Hematopoietic multipotent progenitor cell treated with erythropoietin and hydrocortisone succinate and interleukin-3 and kit ligand, for 17 days (in vitro differentiated cells): ENCODE measurements around the gene HOXB5.

Experiments
- DNase-seq: peaks from one replicate; pipeline ENCODE4 v3.0.0-alpha.2; 2015; ENCODE audit warnings: low spot score

HOXB5 gene

DNA sequence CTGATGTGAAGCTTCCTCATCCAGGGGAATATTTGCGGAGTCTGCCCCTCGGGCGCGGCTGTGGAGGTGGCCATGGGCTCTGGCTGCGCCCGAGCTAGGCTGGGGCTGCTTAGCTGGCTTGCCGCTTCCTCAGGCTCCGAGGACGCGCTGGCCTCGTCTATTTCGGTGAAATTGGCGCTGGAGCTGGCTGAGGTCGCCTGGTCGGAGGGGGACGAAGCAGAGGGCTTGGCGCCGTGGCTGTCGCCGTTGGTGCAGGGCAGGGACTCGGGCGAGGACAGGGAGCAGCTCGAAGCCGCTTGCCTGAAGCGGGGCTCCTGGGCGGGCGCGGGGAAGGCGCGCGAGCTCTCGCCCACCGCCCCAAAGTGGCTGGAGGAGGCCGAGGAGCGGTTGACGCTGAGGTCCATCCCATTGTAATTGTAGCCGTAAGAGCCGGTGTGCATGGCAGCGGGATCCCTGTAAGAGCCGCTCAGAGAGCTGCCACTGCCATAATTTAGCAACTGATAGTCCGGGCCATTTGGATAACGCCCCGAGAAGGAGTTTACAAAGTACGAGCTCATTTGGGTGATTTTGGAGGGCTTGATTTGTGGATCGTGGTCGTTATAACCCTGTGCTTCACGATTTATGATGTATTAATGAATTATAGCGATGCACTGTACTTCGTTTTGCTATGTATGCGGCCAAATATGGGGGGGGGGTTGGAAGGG, at the start of gene HOXB5:
Gene HOXB5, minus strand, starts transcription at position 654 of the 704 bp plus-strand sequence. Its CDS starts 97 bp downstream, at position 557.
- no peak for DNase-seq

DNA sequence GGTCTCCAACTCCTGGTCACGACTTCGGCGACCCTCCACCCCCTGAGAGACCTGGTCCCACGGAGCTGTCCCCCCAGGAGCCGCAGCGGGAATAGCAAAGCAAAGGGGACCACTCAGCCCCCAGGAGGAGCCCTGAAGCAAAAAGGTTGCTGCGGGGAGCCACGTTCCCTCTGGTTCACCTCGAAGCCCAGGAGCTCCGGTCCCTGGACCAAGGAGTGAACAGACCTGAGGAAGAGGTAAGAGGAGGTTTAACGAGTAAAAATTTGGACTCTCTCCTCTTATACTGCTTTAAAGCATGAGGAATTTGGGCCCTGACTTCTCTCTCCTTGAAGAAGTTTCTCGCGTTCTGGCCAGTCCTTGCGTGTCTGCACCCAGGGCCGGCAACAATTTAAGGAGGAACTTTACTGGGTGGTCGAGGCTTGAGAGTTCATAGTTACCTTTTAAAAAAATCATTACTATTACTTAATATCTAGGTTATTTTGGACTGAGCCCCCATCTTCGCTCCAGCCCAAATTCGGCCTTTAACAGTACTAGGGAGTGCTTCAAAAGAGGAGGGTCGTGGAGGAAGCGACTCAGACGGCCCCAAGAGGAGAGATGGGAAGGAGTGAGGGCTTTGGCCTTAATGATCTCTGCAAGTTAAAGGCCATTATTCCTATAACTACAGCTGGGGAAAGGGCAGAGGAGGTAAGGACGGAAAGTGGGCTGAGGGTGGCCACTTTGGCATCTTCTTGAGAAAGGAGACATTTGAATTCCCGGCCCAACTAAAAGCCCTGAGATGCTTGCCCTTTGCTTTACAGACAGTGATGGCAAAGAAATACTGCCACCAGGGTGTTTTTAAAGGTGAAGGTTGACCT, 49.5 kb upstream of the HOXB5 start:
- no peak for DNase-seq

DNA sequence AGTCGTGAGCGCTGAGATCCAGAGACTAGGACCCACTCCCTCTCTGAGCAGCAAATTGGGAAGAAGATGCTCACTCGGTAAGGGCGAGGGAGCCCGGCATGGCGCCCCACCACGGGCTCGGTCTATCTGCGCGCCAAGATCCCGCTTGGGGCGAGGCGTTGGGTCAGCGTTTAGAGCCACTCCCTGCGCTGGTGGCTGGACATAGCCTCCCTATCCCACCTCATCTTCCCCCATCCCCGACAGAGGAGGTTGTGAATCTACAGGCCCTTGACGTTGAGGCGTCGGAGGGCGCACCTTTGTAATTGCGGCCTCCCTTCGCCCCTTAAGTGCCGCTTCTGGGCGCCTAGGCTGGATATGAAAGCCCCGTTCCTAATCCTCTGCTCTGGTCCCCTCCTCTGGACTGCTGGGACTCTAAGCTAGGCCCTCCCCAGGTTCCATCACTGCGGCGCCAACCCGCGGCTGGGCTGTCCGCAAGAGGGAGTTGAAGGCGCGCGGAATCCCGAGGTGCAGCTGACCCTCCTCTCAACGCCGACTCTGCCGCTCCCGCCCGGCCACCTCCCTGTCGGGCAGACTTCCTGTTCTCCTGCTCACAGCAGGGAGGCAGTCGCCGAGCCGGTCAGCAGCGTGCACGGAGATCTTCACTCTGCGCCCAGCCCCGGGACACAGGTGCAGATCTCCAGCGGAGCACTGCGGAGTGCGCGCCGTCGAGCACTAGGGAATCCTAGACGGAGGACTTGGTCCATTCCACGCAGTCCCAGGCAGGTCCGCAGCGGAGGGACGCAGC, 48.7 kb upstream of the HOXB5 start:
- DNase-seq: no peak

DNA sequence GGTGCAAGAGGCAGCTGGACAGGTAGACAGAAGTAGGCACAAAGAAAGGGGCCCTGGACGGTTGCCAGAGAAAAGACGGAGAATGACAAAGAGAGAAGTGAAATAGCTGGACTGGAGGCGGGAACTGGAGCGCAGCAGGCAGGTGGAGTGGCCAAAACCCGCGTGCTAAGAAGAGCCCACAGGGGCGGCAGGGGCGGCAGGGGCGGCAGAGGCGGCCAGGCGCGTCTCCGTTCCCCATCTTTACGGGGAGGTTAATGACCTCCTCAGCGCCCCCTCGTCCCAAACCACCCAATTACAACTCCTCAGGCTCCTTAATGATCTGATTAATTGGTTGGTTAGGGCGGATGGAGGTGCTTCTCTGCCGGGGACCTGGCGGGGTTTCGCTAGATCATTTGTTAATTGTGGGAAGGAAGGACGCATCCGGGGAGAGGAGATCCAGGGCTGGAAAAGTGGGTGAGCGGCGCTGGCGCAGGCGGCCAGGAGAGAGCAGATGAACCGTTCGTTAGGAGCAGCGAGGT, 48.0 kb upstream of the HOXB5 start:
- no peak for DNase-seq

DNA sequence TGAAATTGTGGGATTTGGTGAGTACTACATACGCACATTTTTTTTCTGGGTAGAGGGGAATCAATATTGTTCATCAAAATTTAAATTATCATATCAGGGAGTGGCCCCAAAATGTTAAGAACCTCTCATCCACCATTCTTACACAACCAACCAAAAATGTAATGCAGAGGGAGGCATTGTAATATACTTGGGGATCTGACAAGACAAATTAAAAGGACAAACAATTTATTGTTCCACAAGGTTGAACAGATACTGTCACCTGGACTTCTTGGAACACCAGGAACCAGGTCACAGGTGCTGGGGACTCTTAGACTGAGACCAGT, 47.2 kb upstream of the HOXB5 start:
- DNase-seq: no peak

DNA sequence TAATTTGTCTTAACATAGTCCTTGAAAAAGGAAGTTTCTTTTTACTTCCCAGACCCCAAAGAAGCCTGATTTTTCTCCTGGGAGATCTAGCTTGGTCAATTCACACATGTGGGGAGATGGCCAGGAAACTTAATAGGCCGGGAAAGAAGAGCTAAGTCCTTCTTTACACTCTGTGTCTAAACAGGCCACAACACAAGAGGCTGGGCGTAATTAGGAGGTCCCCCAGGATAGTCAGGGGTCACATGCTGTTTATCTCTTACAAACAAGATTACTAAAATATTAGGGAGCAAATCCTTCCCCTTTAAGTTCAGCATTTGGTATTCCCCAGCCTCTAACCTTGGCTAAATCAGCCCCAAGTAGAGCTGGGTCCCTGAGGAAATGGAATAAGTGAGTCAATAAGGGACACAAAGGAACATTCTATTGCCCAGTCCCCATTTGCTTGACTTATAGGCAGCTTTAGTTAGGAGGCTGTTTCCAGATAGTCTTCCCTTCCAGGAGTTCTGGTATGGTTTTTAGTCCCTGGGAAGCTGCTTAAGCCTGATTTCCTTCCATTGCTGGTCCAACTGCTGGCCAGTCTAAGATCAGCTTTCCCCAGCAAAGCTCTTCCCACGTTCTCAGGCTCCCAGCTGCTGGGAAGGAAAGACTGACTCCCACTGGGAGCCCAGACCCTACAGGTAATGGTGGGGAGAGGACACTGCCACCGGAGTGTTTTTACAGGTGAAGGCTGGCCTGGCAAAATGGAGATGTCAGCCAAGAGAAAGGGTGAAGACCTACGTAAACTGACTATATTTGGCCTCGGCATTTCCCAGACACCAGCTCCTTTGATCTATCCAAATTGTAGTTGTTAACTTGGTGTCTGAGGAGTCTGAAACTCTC, 46.6 kb upstream of the HOXB5 start:
- DNase-seq: no peak

DNA sequence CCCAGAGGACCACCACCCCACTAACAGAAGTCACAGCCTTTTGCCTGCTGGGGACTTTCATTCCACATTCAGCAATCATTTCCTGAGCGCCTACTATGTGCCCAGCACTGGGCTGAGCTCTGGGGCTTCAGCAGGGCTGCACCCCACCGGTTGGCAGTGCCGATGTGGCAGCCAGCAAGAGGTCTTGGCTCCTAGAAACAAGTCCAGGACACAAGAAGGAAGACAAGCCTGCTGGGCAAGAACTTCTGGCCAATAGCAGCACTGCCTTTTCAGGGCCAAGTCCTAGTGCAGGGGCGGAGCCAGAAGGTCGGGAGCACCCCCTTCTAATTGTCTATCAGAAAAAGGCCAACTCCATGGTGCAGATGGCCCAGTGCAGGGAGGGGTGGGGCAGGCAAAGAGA, 45.6 kb upstream of the HOXB5 start:
- DNase-seq: no peak

DNA sequence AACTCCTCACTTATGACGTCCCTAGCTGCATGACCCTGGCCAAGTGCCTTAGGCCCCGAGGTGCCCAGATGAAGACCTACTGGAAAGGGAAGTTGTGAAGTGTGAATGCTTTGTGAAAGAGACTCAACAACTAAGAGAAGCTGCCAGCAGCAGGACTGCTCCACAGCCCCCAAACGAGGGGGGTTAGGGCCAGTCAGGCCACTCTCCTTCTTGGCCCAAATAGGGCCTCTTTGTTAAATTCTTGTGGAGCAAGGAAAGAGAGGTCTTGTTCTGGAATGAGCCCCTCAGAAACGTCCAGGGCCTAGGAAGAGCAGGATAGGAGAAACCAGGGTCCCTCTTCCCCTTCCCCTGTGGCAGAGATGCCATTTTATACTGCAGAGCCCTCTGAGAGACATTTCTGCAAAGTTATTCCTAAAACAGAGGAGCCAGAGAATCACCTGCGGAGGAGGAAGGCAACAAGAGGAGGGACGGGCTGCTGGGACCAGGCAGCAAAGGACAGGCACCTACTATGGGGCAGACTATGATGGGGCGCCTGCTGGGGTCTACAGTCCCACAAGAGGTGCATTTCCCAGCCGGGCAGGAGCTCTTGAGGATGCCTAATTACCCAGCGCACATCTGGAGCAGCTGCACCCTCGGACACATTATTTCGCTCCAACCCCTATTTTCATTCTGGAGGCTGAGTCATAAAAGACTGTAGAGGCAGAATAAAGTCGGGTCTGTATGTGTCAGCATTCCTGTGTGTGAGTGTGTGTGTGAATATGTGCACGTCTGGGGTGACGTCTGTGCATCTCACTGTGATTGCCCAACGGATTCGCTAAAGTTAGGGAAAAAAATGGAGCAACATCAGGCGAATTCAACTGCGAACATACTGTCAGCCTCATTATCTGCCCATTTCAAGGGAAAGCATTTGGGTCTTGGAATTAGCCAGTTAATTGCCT, 44.0 kb upstream of the HOXB5 start:
- no peak for DNase-seq

DNA sequence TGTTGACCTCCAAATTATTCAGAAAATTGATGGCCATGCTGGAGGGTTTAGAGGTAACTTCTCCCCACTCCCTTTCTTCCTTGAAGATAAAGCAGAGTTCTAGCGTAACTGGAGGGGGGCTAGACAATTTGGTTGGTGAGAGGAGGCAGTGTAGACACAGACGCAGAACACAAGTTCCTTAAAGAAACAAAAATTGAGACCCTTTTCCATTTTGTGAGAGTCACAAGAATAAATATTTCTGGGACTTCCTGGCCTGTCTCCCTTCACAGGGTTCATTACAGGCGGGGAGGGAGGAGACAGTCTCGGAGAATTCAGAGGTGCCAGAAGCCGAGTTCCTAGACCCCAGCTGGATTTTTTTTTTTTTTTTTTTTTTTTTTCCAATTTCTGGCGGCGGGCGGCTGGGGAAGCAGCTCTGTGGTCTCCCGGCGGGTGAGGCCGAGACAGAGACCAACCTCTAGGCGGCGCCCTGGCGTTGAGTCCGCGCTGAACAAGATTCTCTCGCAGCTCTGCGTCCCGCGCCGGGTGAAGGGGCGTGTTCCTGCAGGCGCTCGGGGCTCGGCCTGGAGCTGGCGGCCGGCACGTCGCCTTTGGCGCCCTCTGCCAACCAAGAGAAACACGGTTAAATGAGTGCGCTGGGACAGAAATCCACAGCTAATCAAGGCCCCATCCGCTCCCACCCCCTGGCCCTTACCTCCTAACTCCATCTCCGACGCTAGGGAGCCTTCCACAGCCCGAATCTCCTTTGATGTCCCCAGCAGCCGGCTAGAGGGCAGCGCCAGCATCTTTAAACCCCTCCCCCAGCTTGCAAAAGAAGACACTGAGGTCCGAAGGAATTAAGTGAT, 42.8 kb upstream of the HOXB5 start:
- DNase-seq: no peak

DNA sequence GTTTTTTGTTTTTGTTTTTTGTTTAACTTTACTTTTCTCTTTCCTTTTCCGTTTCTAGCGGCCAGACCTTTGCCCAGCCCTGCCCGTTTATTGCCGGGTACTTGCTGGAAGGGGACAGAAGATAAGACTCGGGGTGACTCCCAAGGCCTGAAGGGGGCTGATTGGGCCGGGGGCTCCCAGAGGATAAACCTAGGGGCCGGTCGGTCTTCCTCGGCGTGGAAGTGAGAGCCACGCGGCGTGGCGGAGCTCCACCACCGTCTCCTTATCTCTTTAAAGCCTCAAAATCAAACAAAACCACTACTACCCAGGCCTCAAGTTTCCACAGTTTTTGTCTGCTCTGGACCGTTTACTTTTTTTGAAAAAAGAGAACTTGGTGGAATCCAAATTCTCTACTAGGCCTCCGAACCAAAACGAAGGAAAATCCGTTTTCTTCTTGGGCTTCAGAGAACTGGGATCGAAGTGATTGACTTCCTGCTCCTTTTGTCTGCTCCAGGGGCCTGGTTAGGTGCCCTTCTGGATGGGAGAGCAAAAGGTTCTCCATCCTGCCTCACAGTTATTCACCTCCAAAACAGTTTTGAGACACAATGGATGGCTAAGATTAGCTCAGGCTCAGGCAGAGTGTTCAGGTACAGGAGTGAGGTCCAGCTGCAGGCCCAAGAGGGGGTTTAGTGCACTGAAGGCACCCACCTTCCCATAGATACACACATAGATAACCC, 41.1 kb upstream of the HOXB5 start:
- DNase-seq: no peak

DNA sequence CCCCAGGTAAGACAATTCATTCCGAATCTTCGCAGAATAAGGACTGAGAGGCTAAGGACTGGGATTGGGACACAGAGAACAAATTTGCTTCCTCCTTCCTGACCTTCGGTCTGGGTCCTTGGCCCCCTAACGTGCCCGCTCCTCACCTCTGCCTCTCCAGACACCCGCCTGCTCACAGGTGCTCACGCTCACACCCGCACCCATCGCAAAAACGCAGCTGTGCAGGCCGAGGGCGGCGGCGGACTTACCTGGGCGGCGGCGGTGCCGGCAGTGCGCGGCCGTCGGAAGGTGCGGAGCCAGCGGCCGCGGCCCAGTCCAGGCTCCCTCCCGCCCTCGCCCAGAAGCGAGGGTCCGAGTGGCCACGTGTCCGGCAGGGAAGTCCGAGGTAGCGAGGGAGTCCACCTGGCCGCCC, 39.7 kb upstream of the HOXB5 start:
- no peak for DNase-seq

DNA sequence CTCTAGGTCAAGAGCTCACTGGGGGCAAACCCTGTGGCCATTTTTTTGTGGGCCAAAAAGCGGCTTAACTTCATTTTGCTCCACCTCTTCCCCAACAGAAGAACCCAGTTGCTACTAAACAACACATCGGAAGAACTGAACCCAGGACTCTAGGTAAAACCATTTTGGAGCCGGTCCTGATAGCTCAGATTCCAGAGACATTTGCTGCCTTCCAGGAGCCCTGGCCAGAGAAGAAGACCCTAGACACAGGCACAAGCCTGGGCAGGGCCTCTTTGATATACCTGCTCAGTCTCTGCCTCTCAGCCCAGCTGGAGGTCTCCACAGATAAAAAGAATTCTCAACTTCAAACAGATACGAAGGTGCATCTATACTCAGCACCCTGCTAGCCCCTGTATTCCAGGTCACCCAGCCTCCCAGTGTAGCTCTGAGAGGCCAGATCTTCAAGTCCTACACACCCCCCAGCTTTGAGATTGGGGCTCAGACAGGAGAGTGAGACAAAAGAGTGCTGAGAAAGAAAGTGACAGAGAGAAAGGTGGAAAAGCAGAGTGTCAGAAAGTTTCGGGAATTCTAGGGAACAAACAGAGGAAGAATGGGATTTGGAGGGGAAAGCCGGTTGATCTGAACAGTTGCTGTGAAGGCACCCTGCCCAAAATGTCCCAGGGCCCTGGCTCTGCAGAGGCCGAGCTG, 39.1 kb upstream of the HOXB5 start:
- DNase-seq: no peak

DNA sequence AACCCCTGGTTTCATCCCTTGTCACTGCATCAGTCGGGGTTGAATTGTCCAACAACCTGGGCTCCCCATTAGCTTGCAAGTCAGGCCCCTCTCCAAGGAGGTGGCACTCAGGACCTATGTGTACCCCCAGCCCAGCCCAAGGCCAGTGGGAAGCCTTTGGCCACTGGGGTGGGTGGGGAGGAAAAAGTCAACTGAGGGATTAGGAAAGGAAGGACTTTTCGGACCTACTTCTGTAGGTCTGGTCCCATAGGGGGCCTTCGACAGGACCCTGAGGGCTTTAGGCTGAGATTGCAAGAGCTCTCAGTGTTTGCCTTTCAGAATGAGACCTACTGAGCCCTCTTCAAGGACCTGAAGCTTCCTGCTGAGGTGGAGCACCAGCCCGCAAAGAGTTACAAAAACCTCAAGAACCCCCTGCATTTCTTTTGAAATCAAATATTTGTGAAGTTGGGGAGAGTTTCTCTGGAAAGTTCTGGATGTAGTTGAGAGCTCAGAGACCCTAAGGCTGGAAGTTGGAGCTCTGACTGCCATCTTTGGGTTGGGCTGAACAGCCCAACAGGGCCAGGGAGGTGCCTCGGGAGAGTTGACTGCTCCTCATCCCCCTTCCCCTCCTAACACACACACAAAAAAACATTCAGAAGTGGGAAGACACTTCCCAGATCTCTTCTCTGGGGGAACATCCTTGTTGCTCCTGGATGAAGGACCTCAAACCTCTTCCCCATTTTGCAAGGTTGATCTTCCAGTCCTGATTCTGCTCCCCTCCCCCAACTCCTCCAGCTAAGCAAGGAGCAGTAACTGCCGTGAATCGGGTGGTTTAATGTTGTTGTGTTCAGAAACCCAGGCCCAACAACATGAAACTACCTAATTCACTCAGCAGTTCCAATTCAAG, 38.4 kb upstream of the HOXB5 start:
- no peak for DNase-seq

DNA sequence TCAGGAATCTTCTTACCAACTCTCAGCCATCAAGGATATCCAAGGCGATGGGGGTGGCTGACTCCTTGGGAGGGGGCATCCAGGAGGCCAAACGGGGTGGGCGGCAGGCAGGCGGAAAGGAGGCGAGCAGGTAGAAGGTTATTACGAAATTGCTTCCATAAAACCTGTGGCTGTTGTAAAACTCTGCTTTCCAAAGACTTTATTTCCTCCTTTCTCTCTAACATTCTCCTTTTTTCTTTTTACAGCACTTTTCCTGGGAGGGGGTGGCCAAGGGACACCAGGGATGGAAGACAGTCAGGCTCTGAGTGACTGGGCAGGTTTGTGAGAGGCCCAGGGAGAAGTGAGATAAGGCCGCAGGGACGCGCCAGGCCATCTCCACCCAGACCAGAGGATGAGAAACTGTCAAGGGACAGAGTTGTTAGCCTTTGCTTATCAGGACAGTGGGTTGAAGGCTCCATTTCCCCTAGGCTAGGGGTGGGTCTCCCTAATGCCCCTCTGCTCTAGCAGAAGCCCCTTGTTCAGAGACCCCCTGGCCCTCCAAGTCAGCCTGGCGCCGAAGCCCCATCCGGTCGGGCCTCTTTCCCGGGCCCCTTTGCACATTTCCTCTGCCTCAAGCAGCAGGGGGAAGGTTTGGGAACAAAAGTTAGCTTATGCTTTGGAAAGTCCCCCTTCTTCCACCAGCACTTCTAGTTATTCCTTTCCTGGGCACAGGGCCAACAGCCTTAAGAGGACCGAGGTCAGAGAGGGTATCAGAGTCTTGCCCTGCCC, 37.5 kb upstream of the HOXB5 start:
- no peak for DNase-seq

DNA sequence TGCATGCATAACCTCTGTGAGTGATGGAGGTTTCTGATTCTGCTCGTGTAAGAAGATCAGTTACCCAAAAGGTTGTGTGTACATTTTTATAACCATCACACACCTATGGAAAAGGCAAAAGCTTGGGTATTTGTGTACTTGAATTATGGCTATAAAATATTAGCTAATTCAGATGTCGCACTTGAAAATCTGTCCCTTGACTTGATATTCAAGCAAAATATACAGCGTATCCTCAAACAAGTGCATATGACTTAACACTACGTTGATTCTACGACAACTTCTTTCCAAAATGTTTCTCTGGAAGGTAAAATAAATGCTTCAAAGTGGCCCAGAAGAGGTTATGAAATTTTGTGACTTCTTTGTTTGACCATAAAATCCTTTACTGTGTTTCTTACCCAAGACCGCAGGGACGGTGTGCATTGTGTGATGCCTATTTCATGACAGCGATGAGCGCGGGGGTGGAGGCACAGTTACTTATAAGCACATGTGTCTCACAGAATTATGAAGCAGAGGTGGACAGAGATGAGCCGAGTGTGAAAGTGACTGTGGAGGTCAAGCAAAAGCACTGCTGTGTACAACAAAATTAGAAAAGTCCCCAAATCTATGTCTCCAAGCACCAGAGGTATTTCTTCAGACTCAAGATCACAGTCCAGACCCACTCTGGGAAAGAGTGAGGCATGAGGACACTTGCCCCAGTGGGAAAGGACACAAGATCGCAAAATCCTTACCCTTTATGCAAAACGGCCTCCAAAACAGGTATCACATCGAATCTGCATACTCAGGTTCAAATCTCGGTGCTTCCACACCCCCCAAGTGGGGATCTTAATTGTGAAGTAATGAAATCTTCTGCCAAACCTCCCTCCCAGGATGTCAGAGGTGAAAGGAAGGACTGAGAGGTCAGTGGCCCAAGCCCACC, 36.7 kb upstream of the HOXB5 start:
- DNase-seq: no peak

DNA sequence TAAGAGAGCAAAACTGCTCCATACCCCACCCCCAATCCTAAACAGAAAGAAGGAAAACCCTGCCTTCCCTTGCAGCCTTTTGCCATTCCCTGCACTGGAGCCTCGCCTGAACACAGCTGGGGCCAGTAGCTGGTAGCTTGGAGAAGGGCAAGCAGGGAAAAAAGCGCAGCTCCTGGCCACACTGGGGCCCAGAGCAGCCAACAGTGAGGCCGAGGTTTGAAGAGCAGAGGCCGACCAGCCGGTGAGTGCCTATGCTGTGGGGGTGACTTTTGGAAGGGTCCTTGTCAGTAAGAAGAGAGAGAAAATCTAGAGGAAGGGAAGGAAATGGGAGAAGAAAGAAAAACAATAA, 35.8 kb upstream of the HOXB5 start:
- no peak for DNase-seq
